GM23338 (cell line): ENCODE results near the gene TMEM163. TPM values are rescaled to one million over a fixed set of nuclear protein-coding genes. Genes with fewer than 3 reads are reported as not detected.

Experiments
- ATAC-seq: fragments of 200-7000 bp; cut with Tn5 transposase; 3 replicates; pipeline ENCODE4 v1.9.1; 2020
- DNase-seq: peaks from one replicate; pipeline ENCODE4 v3.0.0-alpha.2; 2015; ENCODE audit warnings: low spot score
- H2AFZ ChIP-seq: fragments of 200-600 bp; sonication (generic); 2 replicates; pipeline ENCODE4 v1.8.0; 2016; ENCODE audit warnings: antibody characterized with exemption, mild to moderate bottlenecking, moderate library complexity
- H3F3A ChIP-seq: fragments of 200-600 bp; sonication (generic); replicated peaks from 2 replicates; pipeline ENCODE4 v1.8.0; 2017; ENCODE audit warnings: antibody characterized with exemption, mixed run types, low read depth
- H3K27ac ChIP-seq: fragments of 200-600 bp; sonication (generic); 2 replicates; pipeline ENCODE4 v1.6.1; 2016; ENCODE audit warnings: low read depth
- H3K27me3 ChIP-seq: fragments of 200-600 bp; sonication (generic); 2 replicates; pipeline ENCODE4 v1.8.0; 2016; ENCODE audit warnings: mild to moderate bottlenecking, mixed run types, moderate library complexity; ENCODE audit not compliant: insufficient read depth
- H3K36me3 ChIP-seq: fragments of 200-600 bp; sonication (generic); 2 replicates; pipeline ENCODE4 v1.8.0; 2016; ENCODE audit warnings: mild to moderate bottlenecking; ENCODE audit not compliant: insufficient read depth
- H3K4me1 ChIP-seq: fragments of 200-600 bp; sonication (generic); 2 replicates; pipeline ENCODE4 v1.8.0; 2016; ENCODE audit warnings: mild to moderate bottlenecking, moderate library complexity; ENCODE audit not compliant: insufficient read depth
- H3K4me2 ChIP-seq: fragments of 200-600 bp; sonication (generic); 2 replicates; pipeline ENCODE4 v1.7.1; 2017; ENCODE audit warnings: mixed run types
- H3K4me3 ChIP-seq: fragments of 200-600 bp; sonication (generic); 2 replicates; pipeline ENCODE4 v1.6.1; 2016; ENCODE audit warnings: mixed run types
- H3K79me2 ChIP-seq: fragments of 200-600 bp; sonication (generic); replicated peaks from 2 replicates; pipeline ENCODE4 v1.8.0; 2017; ENCODE audit warnings: mild to moderate bottlenecking; ENCODE audit not compliant: insufficient read depth
- H3K9me2 ChIP-seq: fragments of 200-600 bp; sonication (generic); 2 replicates; pipeline ENCODE4 v1.8.0; 2017; ENCODE audit not compliant: insufficient read depth
- H4K20me1 ChIP-seq: fragments of 200-600 bp; sonication (generic); replicated peaks from 2 replicates; pipeline ENCODE4 v1.8.0; 2017; ENCODE audit warnings: mild to moderate bottlenecking; ENCODE audit not compliant: insufficient read depth
- H3K27ac Mint-ChIP-seq: 2 replicates; pipeline ENCODE4 v1.8.0; 2020; ENCODE audit warnings: inconsistent platforms, mild to moderate bottlenecking, moderate library complexity, mixed read lengths
- H3K27me3 Mint-ChIP-seq: 3 replicates; pipeline ENCODE4 v1.8.0; 2022; ENCODE audit warnings: low read depth, mild to moderate bottlenecking, moderate library complexity, mixed read lengths, inconsistent platforms; ENCODE audit not compliant: insufficient read depth, poor library complexity
- H3K36me3 Mint-ChIP-seq: 3 replicates; pipeline ENCODE4 v1.8.0; 2021; ENCODE audit warnings: low read depth, mild to moderate bottlenecking, inconsistent platforms, moderate library complexity, mixed read lengths
- H3K4me1 Mint-ChIP-seq: 3 replicates; pipeline ENCODE4 v1.8.0; 2020; ENCODE audit warnings: mild to moderate bottlenecking, inconsistent platforms, mixed read lengths
- H3K4me3 Mint-ChIP-seq: 3 replicates; pipeline ENCODE4 v1.8.0; 2021; ENCODE audit warnings: moderate library complexity, mild to moderate bottlenecking, inconsistent platforms, mixed read lengths
- H3K9me3 Mint-ChIP-seq: 3 replicates; pipeline ENCODE4 v1.8.0; 2020; ENCODE audit warnings: moderate library complexity, mild to moderate bottlenecking, inconsistent platforms, mixed read lengths
- CREB1 ChIP-seq: fragments of 250-450 bp; sonication (Bioruptor Pico); IDR thresholded peaks from 2 replicates; pipeline ENCODE4 v1.5.0; 2020; ENCODE audit warnings: low read depth, mild to moderate bottlenecking, moderate library complexity
- CTCF ChIP-seq, 2 experiments: fragments of 200-600 bp in 1 of 2; sonication (generic) in 1 of 2; conservative IDR thresholded peaks; 2 replicates each; pipeline versions ENCODE4 v1.5.1 to v1.6.1; 2016 to 2017; ENCODE audit warnings: antibody characterized with exemption in 2 of 2, low read depth in 2 of 2, mild to moderate bottlenecking in 2 of 2, moderate library complexity in 1 of 2
- EZH2 ChIP-seq: fragments of 200-600 bp; sonication (generic); IDR thresholded peaks from one replicate; pipeline ENCODE4 v1.8.0; 2017; ENCODE audit warnings: antibody characterized with exemption, mild to moderate bottlenecking, low read depth; ENCODE audit not compliant: unreplicated experiment
- EZH2phosphoT487 ChIP-seq: fragments of 200-600 bp; sonication (generic); IDR thresholded peaks from one replicate; pipeline ENCODE4 v1.8.1; 2018; ENCODE audit warnings: antibody characterized with exemption; ENCODE audit not compliant: unreplicated experiment
- JUNB ChIP-seq: IDR thresholded peaks from one replicate; pipeline ENCODE4 v1.6.1; 2016; ENCODE audit warnings: antibody characterized with exemption; ENCODE audit not compliant: unreplicated experiment
- NANOG ChIP-seq: IDR thresholded peaks from 2 replicates; pipeline ENCODE4 v1.6.1; 2016; ENCODE audit warnings: antibody characterized with exemption, borderline replicate concordance
- POLR2AphosphoS5 ChIP-seq: IDR thresholded peaks from 2 replicates; pipeline ENCODE4 v1.6.1; 2016; ENCODE audit warnings: antibody characterized with exemption, low read depth
- REST ChIP-seq: IDR thresholded peaks from one replicate; pipeline ENCODE4 v1.6.1; 2018; ENCODE audit warnings: antibody characterized with exemption; ENCODE audit not compliant: unreplicated experiment
- STAT1 ChIP-seq: IDR thresholded peaks from one replicate; pipeline ENCODE4 v1.6.1; 2016; ENCODE audit warnings: antibody characterized with exemption; ENCODE audit not compliant: unreplicated experiment
- ZNF114 ChIP-seq: fragments of 250-450 bp; sonication (Bioruptor Pico); IDR thresholded peaks from 2 replicates; pipeline ENCODE4 v1.5.0; 2020; ENCODE audit warnings: mild to moderate bottlenecking, moderate library complexity
- ZNF331 ChIP-seq: fragments of 250-450 bp; sonication (Bioruptor Pico); IDR thresholded peaks from 2 replicates; pipeline ENCODE4 v1.5.0; 2020; ENCODE audit warnings: low read depth, mild to moderate bottlenecking, moderate library complexity
- polyA plus RNA-seq: library from polyadenylated mRNA; unstranded; fragments of >200 nt; fragmentation: Nextera tagmentation; extraction: Ambion mirVana; gene quantifications from 2 replicates; pipeline ENCODE4 v1.2.1, GENCODE V29; 2016
- total RNA-seq: library from RNA; depleted of rRNA; stranded (reverse); fragments of >200 nt; shearing (Covaris generic); gene quantifications from 2 replicates; pipeline ENCODE4 v1.2.3, GENCODE V29; 2014
- TF ChIP-seq, protein P1 (sequence below): IDR thresholded peaks from 2 replicates; pipeline ENCODE4 v1.6.1; 2016; ENCODE audit warnings: antibody characterized with exemption

Gene TMEM163
- total and polyA plus RNA-seq, 2 experiments from 2014 or later = 1.1 to 1.8 TPM

- TF ChIP-seq CTCF (conservative IDR thresholded peaks at IDR 0.05; ENCODE audit: low read depth in 2 of 2) = no peak
- no peak for TF ChIP-seq EZH2phosphoT487
- TF ChIP-seq ZNF331 = no peak
- no peak for TF ChIP-seq ZNF114 (CRISPR knock-in tag)
- TF ChIP-seq REST = no peak
Measured at GRCh38 chr2:134502104-134502503, 216.7 kb downstream of the TMEM163 start (continued).

GRCh38 chr2:134501476-134502091 is 217.2 kb downstream of the TMEM163 start:
- Mint-ChIP-seq H3K36me3 (no peaks in the 10 kb centered on the region), H3K4me1 (peaks cover 11% of the 10 kb centered on the region), H3K27ac (no peak overlapping the region), H3K27me3 (peaks cover 4% of the 10 kb centered on the region), H3K4me3 (no peak overlapping the region), H3K9me3 (no peaks in the 10 kb centered on the region)
- no peaks in the 10 kb centered on the region for H3K36me3 ChIP-seq
- DNase-seq (no peak), ATAC-seq (no peak)
- H3K4me3 ChIP-seq = no peak overlapping the region
- peaks cover 4% of the 10 kb centered on the region; the same call in 1 of the 2 replicates for H3K9me2 ChIP-seq
- H3K4me1 ChIP-seq = peaks cover 8% of the 10 kb centered on the region
- no peaks in the 10 kb centered on the region for H3F3A ChIP-seq
- no peaks in the 10 kb centered on the region for H4K20me1 ChIP-seq
- H3K79me2 ChIP-seq = no peaks in the 10 kb centered on the region
- H3K27me3 ChIP-seq = no peaks in the 10 kb centered on the region
- no peak overlapping the region for H3K27ac ChIP-seq
- H2AFZ ChIP-seq = no peak overlapping the region
- H3K4me2 ChIP-seq = no peak overlapping the region
- TF ChIP-seq JUNB (no peak), CREB1 (CRISPR knock-in tag) (no peak), REST (no peak), STAT1 (no peak), NANOG (no peak), EZH2 (no peak), ZNF331 (no peak), EZH2phosphoT487 (no peak), ZNF114 (CRISPR knock-in tag) (no peak), CTCF (conservative IDR thresholded peaks at IDR 0.05; ENCODE audit: low read depth in 2 of 2) (no peak), POLR2AphosphoS5 (no peak)
- TF ChIP-seq, protein P1, sequence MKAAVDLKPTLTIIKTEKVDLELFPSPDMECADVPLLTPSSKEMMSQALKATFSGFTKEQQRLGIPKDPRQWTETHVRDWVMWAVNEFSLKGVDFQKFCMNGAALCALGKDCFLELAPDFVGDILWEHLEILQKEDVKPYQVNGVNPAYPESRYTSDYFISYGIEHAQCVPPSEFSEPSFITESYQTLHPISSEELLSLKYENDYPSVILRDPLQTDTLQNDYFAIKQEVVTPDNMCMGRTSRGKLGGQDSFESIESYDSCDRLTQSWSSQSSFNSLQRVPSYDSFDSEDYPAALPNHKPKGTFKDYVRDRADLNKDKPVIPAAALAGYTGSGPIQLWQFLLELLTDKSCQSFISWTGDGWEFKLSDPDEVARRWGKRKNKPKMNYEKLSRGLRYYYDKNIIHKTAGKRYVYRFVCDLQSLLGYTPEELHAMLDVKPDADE = no peak
